ENCODE data around the gene SMIM24.

The SMIM24 gene

GRCh38 chr19:3444695-3445234 is 35.6 kb downstream of the SMIM24 start:
- peaks cover 6% of the 10 kb centered on the region; the same call in 1 of the 2 replicates for H3K4me1 ChIP-seq (ENCODE audit: insufficient read depth, low read length)
- H3K36me3 ChIP-seq (ENCODE audit: insufficient read depth, low read depth, low read length): no peaks in the 10 kb centered on the region
- H3K4me3 ChIP-seq (ENCODE audit: low read length): peak overlapping the region; percentile 48; the same call in 1 of the 2 replicates
- no peaks in the 10 kb centered on the region for H3K9me3 ChIP-seq (ENCODE audit: insufficient read depth, low read depth, low read length)
- no peak overlapping the region for H3K9ac ChIP-seq (ENCODE audit: low read depth, low read length)
- H3K27me3 ChIP-seq (ENCODE audit: insufficient read depth, low read length): peaks cover 7% of the 10 kb centered on the region; the same call in 1 of the 2 replicates
- H3K27ac ChIP-seq (ENCODE audit: low read length): no peak overlapping the region

- Histone ChIP-seq H3K9me3 (ENCODE audit: insufficient read depth, low read depth, low read length) (no peaks in the 10 kb centered on the region), H3K4me3 (ENCODE audit: low read length) (peak overlapping the region; percentile 48; the same call in 1 of the 2 replicates), H3K27ac (ENCODE audit: low read length) (no peak overlapping the region), H3K27me3 (ENCODE audit: insufficient read depth, low read length) (peaks cover 7% of the 10 kb centered on the region; the same call in 1 of the 2 replicates), H3K4me1 (ENCODE audit: insufficient read depth, low read length) (peaks cover 6% of the 10 kb centered on the region; the same call in 1 of the 2 replicates), H3K9ac (ENCODE audit: low read depth, low read length) (peak overlapping the region; percentile 46; the same call in 1 of the 2 replicates), H3K36me3 (ENCODE audit: insufficient read depth, low read depth, low read length) (no peaks in the 10 kb centered on the region)
These were observed 36.3 kb downstream of the SMIM24 start for GRCh38 chr19:3443840-3444694.

GRCh38 chr19:3442487-3443071 is 37.7 kb downstream of the SMIM24 start:
- Histone ChIP-seq H3K9ac (ENCODE audit: low read depth, low read length) (no peak overlapping the region), H3K9me3 (ENCODE audit: insufficient read depth, low read depth, low read length) (no peaks in the 10 kb centered on the region), H3K36me3 (ENCODE audit: insufficient read depth, low read depth, low read length) (no peaks in the 10 kb centered on the region), H3K4me3 (ENCODE audit: low read length) (no peak overlapping the region), H3K27ac (ENCODE audit: low read length) (no peak overlapping the region), H3K4me1 (ENCODE audit: insufficient read depth, low read length) (peaks cover 6% of the 10 kb centered on the region; the same call in 1 of the 2 replicates), H3K27me3 (ENCODE audit: insufficient read depth, low read length) (peaks cover 7% of the 10 kb centered on the region; the same call in 1 of the 2 replicates)

GRCh38 chr19:3441986-3442329 is 38.4 kb downstream of the SMIM24 start:
- H3K4me1 ChIP-seq (ENCODE audit: insufficient read depth, low read length): peaks cover 6% of the 10 kb centered on the region; the same call in 1 of the 2 replicates
- no peak overlapping the region for H3K9ac ChIP-seq (ENCODE audit: low read depth, low read length)
- H3K4me3 ChIP-seq (ENCODE audit: low read length): no peak overlapping the region
- no peaks in the 10 kb centered on the region for H3K9me3 ChIP-seq (ENCODE audit: insufficient read depth, low read depth, low read length)
- peaks cover 7% of the 10 kb centered on the region; the same call in 1 of the 2 replicates for H3K27me3 ChIP-seq (ENCODE audit: insufficient read depth, low read length)
- H3K36me3 ChIP-seq (ENCODE audit: insufficient read depth, low read depth, low read length): no peaks in the 10 kb centered on the region
- H3K27ac ChIP-seq (ENCODE audit: low read length): no peak overlapping the region

- Histone ChIP-seq H3K27ac (ENCODE audit: low read length) (no peak overlapping the region), H3K36me3 (ENCODE audit: insufficient read depth, low read depth, low read length) (no peaks in the 10 kb centered on the region), H3K4me3 (ENCODE audit: low read length) (no peak overlapping the region), H3K4me1 (ENCODE audit: insufficient read depth, low read length) (peaks cover 6% of the 10 kb centered on the region; the same call in 1 of the 2 replicates), H3K27me3 (ENCODE audit: insufficient read depth, low read length) (peaks cover 7% of the 10 kb centered on the region; the same call in 1 of the 2 replicates), H3K9me3 (ENCODE audit: insufficient read depth, low read depth, low read length) (no peaks in the 10 kb centered on the region), H3K9ac (ENCODE audit: low read depth, low read length) (no peak overlapping the region)
These were observed 39.0 kb downstream of the SMIM24 start for GRCh38 chr19:3441089-3441985.

GRCh38 chr19:3440082-3440481 is 40.2 kb downstream of the SMIM24 start:
- Histone ChIP-seq H3K4me3 (ENCODE audit: low read length) (no peak overlapping the region), H3K36me3 (ENCODE audit: insufficient read depth, low read depth, low read length) (no peaks in the 10 kb centered on the region), H3K9me3 (ENCODE audit: insufficient read depth, low read depth, low read length) (no peaks in the 10 kb centered on the region), H3K27me3 (ENCODE audit: insufficient read depth, low read length) (no peaks in the 10 kb centered on the region; the same call in 1 of the 2 replicates), H3K27ac (ENCODE audit: low read length) (no peak overlapping the region), H3K4me1 (ENCODE audit: insufficient read depth, low read length) (peaks cover 6% of the 10 kb centered on the region; the same call in 1 of the 2 replicates), H3K9ac (ENCODE audit: low read depth, low read length) (no peak overlapping the region)

- Histone ChIP-seq H3K4me1 (ENCODE audit: insufficient read depth, low read length) (no peaks in the 10 kb centered on the region), H3K9ac (ENCODE audit: low read depth, low read length) (peak overlapping the region; percentile 85), H3K4me3 (ENCODE audit: low read length) (peak overlapping the region; percentile 76), H3K27ac (ENCODE audit: low read length) (peak overlapping the region; percentile 74), H3K27me3 (ENCODE audit: insufficient read depth, low read length) (no peaks in the 10 kb centered on the region), H3K9me3 (ENCODE audit: insufficient read depth, low read depth, low read length) (no peaks in the 10 kb centered on the region), H3K36me3 (ENCODE audit: insufficient read depth, low read depth, low read length) (no peaks in the 10 kb centered on the region)
These were observed 45.4 kb downstream of the SMIM24 start for GRCh38 chr19:3434630-3435553.

- Histone ChIP-seq H3K27me3 (ENCODE audit: insufficient read depth, low read length) (no peaks in the 10 kb centered on the region), H3K9ac (ENCODE audit: low read depth, low read length) (peak overlapping the region; percentile 85; the same call in 1 of the 2 replicates), H3K36me3 (ENCODE audit: insufficient read depth, low read depth, low read length) (no peaks in the 10 kb centered on the region), H3K27ac (ENCODE audit: low read length) (no peak overlapping the region), H3K4me3 (ENCODE audit: low read length) (peak overlapping the region; percentile 76; the same call in 1 of the 2 replicates), H3K9me3 (ENCODE audit: insufficient read depth, low read depth, low read length) (no peaks in the 10 kb centered on the region), H3K4me1 (ENCODE audit: insufficient read depth, low read length) (no peaks in the 10 kb centered on the region)
These were observed 46.4 kb downstream of the SMIM24 start for GRCh38 chr19:3433805-3434540.

GRCh38 chr19:3433313-3433712 is 47.0 kb downstream of the SMIM24 start:
- Histone ChIP-seq H3K27me3 (ENCODE audit: insufficient read depth, low read length) (no peaks in the 10 kb centered on the region), H3K4me3 (ENCODE audit: low read length) (no peak overlapping the region), H3K9ac (ENCODE audit: low read depth, low read length) (no peak overlapping the region), H3K27ac (ENCODE audit: low read length) (no peak overlapping the region), H3K9me3 (ENCODE audit: insufficient read depth, low read depth, low read length) (no peaks in the 10 kb centered on the region), H3K36me3 (ENCODE audit: insufficient read depth, low read depth, low read length) (no peaks in the 10 kb centered on the region), H3K4me1 (ENCODE audit: insufficient read depth, low read length) (no peaks in the 10 kb centered on the region)

All from iPS-20b (cell line).